GM12892 (cell line): ENCODE measurements around the gene DST.

ENCODE experiments used
- DNase-seq: peaks from one replicate; pipeline ENCODE4 v3.0.0; 2011; ENCODE audit not compliant: insufficient read length
- FAIRE-seq: peaks from 2 replicates; lab custom pipeline; 2011; peaks lifted over from hg19 to GRCh38; lab: Jason Lieb, UNC
- POLR2A ChIP-seq: IDR thresholded peaks from 2 replicates; pipeline ENCODE4 v1.6.1; 2011; ENCODE audit warnings: low read depth, low read length, control low read depth
- POLR2AphosphoS5 ChIP-seq: IDR thresholded peaks from 2 replicates; pipeline ENCODE4 v1.6.1; 2011; ENCODE audit warnings: low read depth, low read length, control low read depth
- TAF1 ChIP-seq: IDR thresholded peaks from 2 replicates; pipeline ENCODE4 v1.6.1; 2011; ENCODE audit warnings: low read depth, mild to moderate bottlenecking, control low read depth, low read length, borderline replicate concordance

Gene DST

DNA sequence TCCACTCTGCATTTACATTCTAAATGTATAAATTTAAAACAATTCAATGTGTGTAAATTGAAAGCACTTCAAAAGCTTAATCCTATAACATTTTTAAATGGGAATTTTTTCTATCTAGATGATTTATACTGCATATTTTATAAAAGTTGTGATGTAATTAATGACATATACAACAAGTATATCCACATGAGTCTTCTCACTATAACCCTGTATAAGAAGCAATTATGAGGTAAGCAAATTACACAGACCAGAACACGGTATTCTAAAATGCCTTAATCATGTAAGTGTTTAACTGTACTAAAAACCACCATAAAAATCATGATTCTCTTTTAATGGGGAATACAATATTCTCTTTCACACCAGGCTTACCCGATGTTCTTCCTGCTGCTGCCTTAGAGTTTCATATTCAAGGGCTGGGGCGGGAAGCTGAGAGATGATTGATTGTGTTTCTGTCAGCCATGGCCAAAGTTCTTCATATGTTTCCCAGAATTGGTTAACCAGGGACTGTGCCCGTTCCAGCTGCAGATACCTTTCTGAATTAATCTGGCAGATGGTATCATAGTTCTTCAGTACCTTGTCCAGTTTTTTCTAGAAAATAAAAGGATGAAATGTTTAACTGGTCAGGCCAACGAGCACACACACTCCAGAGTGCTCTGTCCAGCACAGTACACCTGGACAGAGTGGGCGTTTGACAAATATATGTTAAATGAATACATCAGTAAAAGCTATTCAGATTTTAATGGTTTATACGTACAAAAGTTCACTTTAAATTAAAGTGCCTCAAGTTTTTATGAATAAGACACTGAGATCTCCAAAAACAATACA lies 127.4 kb downstream of the DST start:
- FAIRE-seq = peak; percentile 38
- TF ChIP-seq TAF1 (no peak), POLR2AphosphoS5 (no peak), POLR2A (no peak)

DNA sequence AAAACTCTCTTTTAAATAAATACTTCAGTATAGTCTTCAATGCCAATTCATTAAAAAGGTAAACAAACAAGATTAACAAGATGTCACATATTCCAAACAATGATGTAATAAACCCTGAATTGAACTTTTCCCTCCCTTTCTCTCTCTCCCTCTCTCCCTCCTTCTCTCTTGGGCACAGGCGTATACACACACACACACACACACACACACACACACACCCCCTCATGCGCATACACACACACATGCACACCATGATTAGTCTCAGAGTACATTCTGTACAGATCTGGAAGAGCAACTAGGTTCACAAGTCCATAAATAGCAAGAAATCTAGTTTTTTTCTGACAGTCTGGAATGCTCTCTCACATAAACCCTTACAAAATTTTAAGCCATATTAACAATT lies 128.3 kb downstream of the DST start:
- TF ChIP-seq POLR2AphosphoS5 (no peak), TAF1 (no peak), POLR2A (no peak)
- DNase-seq (no peak), FAIRE-seq (no peak)

More for the DNA sequence above, 127.4 kb downstream of the DST start:
- no peak for DNase-seq

DNA sequence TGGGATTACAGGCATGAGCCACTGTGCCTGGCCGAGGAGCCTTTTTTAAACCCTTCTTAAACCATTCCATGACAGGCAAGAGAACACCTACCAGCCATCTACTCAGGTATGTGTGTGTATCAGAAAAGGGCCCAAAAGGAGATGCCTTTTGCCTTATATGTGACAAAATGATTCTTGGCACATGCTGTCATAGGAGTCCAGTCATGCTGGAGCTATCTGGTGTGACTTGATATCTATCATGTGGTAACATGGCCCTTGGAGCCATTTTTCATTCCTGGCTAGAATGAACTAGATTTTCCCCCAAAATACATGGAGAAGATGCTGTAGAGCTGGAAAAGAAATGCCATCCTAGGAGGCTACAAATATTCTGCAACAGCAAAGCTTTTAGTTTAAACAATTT lies 129.1 kb downstream of the DST start:
- TF ChIP-seq POLR2AphosphoS5 (no peak), TAF1 (no peak), POLR2A (no peak)
- FAIRE-seq = no peak
- no peak for DNase-seq

GRCh38 chr6:56511591-56511990 lies 131.1 kb downstream of the DST start:
- DNase-seq = no peak
- FAIRE-seq = no peak
- TF ChIP-seq POLR2AphosphoS5 = no peak
- TF ChIP-seq POLR2A = no peak

DNA sequence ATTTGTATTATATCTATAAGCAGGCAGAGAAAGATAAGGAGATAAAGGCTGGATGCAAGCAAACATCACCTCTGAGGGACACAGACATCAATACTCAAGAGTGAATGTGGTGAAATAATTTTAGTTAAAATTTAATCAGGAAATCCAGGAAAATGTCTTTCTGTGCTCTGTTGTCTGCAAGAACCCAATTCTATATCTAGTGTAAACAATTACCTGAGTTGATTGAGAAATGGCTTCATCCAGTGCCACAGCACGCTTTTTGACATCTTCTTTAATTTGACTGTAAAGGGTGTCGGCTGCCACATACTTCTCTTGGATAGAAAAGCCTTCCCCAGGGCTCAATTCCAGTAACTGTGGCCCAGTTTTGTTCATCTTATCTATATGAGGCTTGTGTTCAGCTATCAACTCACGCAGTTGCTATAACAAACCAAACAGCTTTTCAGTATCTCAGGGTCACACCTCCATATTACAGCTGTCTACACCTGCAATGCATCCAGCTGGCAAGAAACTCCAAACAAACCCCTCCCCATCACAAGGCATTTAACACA lies 131.6 kb downstream of the DST start:
- DNase-seq = no peak
- no peak for FAIRE-seq
- TF ChIP-seq POLR2A = no peak
- no peak for TF ChIP-seq POLR2AphosphoS5
- TF ChIP-seq TAF1 = no peak

- FAIRE-seq = no peak
- DNase-seq = no peak
- TF ChIP-seq TAF1 = no peak
Observed at GRCh38 chr6:56509031-56509430, 133.7 kb downstream of the DST start.

DNA sequence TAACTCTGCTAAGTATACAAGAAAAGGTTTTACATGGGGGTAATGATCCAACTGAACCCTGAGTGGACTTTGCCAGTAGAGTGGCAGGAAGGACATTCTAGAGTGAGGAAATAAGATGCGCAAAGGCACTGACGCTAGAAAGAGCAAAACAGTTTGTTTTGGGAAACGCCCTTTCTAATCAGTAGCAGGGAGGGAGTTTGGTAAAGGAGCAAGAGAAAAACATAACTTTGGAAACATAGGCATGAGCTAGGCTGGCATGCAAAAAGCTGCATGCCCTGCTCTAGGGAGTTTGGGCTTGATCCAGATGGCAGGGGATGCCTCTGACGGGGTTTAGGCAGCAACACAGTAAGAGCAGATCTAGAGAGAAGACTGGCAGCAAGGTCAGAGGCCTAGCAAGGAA lies 135.2 kb downstream of the DST start:
- FAIRE-seq = no peak
- no peak for DNase-seq
- no peak for TF ChIP-seq POLR2A
- no peak for TF ChIP-seq POLR2AphosphoS5
- TF ChIP-seq TAF1 = no peak

DNA sequence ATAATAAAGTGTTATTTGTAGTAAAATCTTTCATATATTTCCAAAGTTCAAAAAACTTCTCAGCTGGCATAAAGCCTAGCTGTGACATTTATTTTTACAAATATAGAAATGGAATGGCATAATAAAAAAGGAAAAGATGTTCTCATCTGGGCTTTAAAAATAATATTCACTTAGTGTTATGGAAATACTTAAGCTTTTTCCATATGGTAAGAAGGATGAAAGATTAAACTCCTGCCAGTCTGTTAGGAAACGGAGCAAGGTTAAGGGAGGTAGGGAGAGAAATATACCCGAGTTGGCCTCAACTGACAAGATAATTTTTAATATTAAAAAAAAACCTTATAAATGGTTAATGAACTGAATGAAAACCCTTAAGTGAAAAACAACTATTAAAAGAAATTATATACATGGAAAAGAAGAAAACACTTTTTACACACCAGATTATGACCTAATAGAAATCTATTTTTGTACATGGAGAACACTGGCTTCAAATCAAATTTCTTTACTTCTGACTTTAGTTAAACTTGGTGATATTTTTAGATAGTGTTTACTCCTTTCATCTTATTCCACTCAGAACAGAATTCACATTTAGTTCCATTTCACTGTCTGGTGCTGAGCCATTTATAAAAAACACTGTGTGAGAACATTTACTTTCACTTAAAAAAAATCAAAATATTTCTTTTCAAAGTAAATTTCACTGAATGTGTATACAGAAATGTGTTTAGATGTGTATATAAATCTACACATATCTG lies 137.0 kb downstream of the DST start:
- no peak for DNase-seq
- FAIRE-seq = no peak
- no peak for TF ChIP-seq TAF1
- no peak for TF ChIP-seq POLR2AphosphoS5
- TF ChIP-seq POLR2A = no peak

DNA sequence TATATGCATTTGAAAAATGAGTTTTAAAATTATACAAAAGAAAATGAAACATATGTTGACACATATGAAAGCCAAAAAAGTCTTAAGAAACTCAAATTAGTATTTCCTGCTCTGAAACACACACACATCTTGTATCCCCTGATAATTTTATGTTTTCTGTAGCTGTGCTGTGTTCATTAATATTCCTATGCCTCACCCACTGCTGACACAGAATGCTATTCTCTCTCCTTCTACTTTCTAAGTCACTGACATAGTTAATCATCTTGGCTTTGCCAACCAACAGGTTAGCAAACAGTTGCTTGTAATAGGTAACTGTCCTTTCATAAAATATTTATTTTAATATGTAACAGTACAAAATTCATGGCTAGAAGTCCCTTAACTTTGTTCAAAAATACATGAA lies 140.7 kb downstream of the DST start:
- FAIRE-seq (no peak), DNase-seq (no peak)
- no peak for TF ChIP-seq POLR2A
- no peak for TF ChIP-seq POLR2AphosphoS5
- TF ChIP-seq TAF1 = no peak

DNA sequence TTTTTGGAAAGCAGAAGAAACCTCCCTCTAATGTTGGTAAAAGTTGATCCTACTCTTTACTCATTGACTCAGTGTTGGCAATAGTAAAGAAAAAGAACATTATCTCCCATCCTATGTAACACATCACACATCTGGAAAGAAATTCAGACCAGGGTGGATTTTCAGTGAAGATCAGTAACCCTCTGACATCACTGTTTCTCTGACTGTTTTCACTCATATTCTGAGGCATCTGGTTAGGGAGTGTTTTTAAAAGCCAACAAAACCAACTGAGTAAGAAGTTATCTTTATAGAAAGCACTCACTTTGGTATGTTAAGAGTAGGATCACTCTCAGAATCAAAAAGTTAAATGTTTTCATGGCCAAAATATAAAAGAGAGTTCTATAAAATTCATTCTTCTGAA lies 143.6 kb downstream of the DST start:
- no peak for FAIRE-seq
- DNase-seq = no peak
- TF ChIP-seq TAF1 = no peak
- TF ChIP-seq POLR2A = no peak
- no peak for TF ChIP-seq POLR2AphosphoS5

GRCh38 chr6:56497691-56498090 lies 145.0 kb downstream of the DST start:
- TF ChIP-seq TAF1 (no peak), POLR2A (no peak), POLR2AphosphoS5 (no peak)
- DNase-seq = no peak
- no peak for FAIRE-seq
